Effector CD4-positive, alpha-beta T cell (primary cell): ENCODE results near the gene WBP4.

ENCODE experiments used
- DNase-seq: peaks from one replicate; pipeline ENCODE4 v3.0.0-alpha.2; 2020

The WBP4 gene

DNA sequence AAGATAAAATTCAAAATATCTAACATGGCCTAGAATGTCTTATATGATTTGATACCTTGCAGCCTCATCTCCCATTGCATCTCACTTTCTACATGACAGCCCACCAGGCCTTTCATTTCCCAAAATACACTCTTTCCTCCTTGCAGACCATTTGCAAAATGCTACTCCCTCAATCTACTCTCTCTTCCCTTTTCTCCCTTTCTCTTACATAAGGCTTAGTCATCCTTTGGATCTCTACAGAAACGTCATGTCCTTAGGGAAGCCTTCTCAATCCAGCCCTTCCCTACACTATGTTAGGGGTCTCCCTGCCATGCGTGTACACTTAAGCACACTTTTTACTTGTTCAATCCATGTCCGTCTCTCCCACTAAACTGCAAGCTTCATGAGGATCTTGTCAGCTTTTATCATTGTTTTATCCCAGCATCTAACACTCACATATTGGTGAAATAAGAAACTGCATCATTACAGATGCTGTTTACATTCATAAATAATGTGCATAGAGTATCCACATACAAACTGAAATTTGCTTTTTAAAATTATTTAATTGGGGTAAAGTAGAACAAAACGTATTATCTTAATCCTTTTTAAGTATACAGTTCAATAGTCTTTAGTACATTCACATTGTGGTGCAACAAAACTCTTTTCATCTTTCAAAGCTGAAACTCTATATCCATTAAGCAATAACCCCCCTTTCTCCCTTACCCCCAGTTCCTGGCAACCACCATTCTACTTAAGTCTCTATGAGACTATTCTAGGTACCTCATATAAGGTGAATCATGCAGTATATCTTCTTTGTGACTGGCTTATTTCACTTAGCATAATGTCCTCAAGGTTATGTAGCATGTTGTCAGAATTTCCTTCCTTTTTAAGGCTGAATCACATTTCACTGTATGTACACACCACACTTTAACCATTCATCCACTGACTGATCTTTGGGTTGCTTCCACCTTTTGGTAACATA lies 11.5 kb upstream of the WBP4 start:
- no peak for DNase-seq

DNA sequence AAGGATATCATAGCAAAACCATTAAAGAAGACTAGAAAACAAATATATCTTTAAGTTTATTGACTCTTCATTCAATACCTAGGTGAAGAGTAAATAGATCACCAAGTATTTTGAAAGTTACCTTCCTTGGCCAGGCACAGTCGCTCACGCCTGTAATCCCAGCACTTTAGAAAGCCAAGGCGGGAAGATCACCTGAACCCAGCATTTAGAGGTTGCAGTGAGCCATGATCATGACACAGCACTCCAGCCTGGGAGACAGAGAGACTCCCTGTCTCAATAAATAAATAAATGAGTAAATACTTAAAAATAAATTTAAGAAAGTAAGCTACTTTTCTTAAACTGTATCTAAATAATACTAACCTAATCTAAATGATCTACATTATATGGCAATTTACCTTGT lies 8.9 kb upstream of the WBP4 start:
- no peak for DNase-seq

DNA sequence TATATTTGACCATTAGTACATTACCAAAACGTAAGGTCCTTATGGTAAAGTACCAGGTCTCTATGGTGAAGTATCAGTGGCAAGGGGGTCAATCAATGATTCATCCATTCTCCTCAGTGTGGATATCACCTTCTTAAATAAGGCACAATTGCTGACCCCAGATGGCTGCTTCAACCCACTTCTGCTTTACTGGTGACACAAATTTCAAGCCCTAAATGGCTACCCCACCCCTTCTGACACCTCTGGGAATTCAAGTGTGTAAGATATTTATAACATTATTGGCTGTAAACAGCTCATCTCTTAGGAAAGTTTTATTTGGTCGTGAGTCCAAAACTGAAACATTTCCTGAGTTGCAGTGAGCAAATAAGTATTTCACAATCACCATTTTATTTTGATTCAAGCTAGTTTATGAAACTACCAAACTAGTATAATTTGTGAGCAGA lies 7.9 kb upstream of the WBP4 start:
- DNase-seq: no peak

DNA sequence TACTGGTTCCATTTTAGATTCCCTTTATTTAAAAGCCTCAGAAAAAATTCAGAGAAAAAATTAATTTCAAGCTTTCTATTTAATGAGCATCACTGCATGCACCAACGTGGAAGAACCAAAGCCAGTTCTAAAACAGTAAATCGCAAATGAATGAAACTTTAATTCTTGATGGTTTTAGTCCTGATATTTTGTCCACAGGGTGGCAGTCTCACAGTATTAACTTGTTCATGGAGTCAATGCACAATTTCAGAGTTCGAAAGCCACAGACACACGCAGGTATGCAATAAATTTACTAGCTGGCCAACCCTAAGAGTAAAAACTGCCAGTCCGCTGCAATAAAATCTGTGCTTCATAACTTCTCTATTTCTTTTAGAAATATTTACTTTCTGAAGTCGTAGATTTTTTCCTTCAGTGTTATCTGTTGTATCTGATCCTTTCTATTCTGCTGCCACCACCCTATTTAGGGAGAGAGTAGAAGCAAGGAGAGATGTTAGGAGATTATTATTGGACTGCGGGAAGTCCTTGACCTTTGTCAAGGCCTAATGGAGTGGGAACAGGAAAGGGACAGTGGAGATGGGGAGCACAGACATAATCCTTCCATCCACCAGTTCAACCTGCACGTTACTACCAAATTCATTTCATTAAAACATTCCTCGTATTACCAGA lies 7.0 kb upstream of the WBP4 start:
- DNase-seq: peak; percentile 42

DNA sequence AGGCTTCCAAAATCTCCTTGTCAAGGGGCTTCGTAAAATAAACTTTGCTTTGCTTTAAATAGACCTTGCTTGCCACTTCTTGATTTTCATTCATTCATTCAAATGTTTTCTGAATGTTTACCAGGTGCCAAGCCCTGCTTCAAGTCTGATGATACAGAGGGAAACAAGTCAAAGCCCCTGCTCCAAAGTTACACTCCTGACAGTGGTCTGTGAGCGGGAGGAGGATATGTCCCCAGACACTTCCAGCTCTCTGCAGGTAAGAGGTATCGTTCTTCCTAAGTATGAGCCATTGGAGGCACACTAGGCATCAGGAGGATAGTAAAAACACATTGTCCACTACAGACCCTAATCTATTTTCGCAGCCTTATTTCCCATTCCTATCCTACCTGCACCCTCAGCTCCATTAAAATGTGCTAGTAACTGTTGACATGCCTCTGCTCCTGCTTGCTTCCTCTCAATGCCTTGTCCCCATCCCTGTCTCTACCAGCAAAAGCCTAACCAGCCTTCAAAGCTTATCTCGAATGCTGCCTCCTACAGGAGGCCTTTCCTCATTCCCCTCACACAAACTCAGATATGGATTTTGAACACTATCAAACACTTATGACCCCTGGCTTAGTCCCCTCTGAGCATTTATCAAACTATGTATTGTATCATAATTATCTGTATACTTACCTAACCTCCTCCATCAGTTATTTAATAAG lies 6.2 kb upstream of the WBP4 start:
- DNase-seq: no peak

DNA sequence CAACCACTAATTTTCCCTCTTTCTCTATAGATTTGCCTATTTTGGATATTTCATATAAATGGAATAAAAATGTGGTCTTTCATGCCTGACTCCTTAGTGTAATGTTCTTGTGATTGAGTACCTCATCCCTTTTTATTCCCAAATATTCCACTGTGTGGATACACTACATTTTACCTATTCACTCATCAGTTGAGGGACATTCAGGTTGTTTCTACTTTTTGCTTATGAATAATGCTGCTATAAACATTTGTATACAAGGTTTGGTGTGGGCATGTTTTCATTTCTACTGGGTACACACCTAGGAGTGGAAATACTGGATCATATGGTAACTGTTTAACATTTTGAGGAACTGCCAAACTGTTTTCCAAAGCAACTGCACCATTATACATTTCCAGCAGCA lies 5.1 kb upstream of the WBP4 start:
- no peak for DNase-seq

DNA sequence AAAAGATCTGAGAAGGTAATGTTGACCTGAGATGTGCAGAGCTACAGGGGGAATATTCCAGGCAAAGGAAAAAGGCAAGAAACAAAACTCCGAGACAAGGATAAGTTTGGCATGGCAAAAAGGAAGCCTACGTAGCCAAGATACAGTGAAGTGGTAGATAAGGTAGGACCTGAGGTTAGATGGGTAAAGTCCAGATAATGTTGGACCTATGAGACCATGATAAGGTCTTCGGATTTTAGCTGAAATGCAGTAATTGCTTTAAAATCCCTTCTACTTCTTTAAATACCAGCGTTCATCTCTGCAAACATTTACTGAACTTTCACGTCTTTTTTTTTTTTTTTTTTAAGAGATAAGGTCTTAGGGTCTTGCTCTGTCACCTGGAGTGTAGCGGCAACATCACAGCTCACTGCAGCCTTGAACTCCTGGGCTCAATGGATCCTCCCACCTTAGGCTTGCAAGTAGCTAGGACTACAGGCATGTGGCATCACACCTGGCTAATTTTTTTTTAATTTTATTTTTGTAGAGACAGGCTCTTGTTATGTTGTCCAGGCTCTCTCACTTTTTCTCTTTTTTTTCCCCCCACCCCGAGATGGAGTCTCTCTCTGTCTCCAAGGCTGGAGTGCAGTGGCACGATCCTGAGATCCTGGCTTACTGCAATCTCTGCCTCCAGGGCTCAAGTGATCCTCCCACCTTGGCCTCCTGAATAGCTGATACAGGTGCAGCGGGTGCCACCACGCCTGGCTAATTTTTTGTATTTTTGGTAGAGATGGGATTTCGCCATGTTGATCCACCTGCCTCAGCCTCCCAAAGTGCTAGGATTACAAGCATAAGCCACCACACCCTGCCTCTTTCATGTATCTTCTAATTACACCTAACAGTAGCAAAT lies 4.2 kb upstream of the WBP4 start:
- no peak for DNase-seq

DNA sequence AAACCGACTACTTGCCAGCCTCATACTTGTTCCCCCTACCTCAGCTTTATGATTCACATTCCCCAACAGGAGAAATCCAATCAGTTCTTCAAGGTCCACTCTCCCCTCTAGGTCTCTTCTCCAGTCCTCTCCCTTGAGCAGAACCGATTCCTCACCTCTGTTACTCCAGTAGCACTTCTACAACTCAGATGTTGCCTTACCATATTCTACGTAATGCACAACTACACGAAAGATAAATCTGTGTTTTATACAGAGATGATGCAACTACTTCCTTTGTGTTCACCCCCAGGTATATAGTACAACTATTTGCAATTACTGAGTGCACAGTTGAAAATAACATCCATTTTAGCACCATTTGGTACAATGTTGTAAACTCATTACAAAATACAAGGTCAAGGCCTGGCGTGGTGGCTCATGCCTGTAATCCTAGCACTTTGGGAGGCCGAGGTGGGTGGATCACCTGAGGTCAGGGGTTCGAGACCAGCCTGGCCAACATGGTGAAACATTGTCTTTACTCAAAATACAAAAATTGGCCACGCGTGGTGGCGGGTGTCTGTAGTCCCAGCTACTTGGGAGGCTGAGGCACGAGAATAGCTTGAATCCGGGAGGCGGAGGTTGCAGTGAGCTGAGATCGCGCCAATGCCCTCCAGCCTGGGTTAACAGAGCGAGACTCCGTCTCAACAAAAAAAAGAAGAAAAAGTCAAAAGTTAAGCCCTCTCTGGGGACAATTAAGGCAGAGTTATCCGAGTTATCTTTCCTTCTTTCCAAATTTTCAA lies 2.8 kb upstream of the WBP4 start:
- DNase-seq: no peak

DNA sequence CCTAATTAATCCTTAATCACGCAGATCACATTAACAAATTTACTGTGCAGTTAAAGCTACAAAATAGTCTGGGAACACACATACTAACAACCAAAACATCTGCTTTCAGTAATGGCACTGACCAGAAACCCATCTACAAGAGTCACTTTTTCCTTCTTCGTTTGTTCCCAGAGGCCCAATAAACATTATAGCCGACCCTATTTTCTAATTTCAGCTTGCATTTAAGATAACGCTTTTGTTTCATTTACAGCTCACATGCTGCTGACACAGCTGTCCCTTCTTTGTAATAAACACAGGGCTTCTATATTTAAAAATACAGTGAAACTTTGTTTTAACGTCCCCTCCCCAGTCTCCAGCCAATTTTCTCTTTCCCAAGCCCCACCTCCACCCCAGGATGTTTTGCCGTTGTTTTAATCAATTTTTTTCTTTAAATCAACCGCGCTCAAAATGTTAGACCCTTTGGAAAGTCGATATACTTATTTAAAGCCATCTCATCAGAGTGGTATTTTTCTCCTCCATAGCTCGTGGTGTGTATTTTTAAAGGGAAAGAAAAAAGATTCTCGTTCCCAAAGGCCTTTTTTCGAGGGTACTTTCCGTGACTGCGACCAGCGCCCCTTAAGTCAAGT lies 1.7 kb upstream of the WBP4 start:
- no peak for DNase-seq

DNA sequence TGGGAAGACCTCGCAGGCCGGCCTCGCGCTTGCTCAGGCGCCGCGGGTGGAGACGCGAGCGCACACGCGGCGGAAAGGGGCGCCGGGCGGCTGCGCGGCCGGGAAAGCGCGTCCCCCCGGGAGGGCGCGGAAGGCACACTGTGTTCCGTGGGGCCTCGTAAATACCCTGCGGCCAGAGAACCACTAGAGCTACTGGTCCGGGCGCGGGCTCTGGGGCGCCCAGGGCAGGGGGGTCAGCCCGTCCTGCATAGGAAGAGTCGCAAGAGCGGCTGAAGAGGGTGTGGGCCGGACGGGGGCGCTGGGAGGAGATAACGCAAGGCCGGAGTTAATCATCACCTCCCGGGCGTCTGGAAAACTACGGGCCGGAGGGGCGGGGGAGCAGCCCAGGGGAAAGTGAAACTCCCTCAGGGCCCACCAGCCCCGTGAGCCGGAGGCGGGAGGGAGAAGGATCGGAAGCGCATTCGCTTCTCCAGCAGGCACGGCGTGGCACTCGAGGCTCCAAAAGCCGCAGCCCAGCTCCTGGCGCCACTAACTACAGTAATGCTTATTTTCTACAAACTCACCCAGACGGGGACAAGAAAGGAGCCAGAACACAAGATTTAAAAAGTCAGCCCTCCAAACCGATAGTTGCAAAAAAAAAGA lies 1.1 kb upstream of the WBP4 start:
- DNase-seq: peak; percentile 56

DNA sequence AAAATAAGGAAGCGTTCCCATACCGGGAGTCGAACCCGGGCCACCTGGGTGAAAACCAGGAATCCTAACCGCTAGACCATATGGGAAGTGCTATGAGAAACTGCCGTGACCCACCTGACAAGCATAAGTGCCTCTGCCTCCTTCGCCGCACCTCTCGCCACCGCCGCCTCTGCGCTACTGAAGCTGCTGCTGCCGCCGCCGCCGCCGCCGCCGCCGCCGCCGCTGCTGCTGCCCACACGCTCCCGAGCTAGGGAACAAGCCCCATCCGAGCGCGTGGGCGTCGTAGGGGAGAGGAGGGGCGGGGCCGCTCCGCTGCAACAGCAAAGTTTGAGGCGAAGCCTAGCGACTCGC lies 610 bp upstream of the WBP4 start:
- peak; percentile 81 for DNase-seq

DNA sequence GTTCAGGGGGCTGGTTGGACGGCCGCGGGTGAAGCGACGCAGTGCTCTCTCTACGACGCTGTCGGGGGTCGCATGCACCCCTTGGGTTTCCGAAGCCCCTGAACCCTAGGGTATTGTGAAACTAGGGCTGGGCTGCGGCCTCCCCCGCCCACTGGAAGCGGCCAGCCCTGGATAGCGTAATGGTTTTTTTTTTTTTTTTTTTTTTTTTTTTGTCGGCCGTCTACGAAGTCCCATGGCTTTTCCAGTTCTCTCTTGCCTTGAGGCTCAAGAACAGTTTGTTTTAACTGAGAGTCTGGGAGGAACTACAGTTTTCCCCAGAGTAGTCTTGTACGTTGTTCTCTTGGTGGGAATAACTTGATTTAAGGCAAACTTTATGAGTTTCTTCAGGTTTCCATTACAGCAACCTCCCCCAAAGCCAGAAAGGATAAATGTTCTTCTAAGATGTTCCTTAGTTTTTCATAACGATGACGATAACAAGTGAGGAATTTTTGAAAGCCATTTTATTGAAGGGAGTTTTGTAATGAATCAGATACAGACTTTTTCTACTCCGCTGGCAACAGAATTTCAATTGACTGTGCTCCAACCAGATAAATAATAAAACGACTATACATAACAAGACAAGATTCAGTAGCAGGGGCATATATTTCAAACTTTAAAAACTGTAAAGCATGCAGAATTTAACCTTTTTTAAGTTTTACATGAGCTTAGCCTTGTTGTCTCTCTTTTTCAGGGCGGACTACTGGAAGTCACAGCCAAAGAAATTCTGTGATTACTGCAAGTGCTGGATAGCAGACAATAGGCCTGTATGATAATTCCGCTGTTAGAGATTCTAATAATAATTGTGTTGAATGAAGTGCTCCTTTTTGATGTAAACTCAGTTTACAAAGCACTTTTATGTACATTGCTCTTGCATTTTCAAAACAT lies 867 bp downstream of the WBP4 start:
- DNase-seq: no peak

DNA sequence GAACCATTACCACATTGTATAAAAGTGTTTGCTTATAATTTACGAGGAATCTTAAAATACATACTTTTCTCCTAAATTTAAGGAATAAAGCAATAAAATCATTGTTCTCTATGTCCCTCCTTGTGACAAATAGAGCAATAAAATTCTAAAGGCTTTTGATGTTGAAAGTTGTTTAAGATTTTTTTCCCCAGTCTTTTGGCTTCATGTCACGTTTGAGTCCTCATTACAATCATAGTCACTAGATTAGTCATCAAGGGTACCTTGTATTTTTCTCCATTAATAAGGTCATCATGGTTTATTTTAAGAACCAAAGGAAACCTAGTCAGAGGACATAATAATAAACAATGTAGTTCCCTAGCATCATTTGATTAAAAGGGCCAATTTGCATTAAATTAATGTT lies 3.2 kb downstream of the WBP4 start:
- DNase-seq: no peak

DNA sequence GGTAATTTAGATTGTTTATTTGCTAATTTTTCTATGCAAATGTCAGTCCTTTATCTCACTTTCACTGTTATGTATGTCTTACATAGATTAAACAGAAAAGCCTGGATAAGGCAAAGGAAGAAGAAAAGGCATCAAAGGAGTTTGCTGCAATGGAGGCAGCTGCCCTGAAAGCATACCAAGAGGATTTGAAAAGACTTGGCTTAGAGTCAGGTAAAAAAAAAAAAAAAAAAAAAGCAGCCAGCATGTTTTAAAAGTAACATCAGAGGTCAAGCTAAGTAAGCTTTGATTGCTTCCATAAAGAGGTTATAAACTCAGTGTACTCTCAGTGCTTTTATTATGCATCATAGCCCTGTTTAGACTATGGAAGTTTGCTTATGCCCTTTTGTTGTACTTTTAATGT lies 3.8 kb downstream of the WBP4 start:
- no peak for DNase-seq

DNA sequence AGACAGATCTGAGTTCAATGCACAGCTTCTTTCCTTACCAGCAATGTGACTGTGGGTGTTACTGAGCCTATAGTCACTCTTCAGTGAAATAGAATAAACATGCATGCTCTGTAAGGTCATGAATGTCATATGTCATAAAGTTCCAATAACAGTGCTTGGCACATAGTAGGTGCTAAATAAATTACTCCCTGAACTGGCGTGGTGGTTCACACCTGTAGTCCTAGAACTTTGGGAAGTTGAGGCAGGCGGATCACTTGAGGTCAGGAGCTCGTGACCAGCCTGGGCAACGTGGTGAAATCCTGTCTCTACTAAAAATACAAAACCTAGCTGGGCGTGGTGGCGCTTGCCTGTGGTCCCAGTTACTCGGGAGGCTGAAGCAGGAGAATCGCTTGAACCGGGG lies 13.2 kb downstream of the WBP4 start:
- DNase-seq: no peak

DNA sequence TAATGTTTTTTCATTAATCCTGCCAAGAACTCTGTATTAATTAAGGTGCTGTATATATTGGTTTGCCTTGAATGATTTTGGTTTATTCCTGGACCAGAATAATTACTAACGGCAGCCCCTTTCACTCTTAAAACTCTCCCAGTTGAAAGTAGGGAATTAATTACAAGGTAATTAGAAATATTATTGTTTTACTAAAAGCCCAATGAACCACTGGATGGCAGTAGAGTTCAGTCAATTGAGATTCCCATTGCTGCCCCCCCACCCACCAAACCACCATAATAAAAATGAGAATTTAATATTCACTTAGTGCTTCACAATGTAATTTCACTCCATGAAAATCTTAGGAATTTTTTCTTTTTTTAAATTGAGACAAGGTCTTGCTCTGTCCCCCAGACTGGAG lies 13.7 kb downstream of the WBP4 start:
- peak; percentile 37 for DNase-seq

DNA sequence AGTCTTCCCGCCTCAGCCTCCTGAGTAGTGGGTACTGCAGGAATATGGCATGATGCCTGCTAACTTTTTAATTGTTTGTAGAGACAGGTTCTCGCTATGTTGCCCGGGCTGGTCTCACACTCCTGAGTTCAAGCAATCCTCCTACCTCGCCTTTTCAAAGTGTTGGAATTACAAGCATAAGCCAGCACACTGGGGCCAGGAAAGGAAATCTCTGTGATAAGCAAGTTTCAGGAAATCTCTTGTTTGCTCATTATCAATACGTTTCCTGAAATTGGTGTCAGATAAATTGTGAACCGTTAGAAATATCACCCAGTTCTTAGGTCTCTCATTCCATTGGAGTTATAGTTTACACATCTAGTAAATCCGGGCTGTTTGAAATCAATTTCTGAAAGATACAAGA lies 14.2 kb downstream of the WBP4 start:
- DNase-seq: no peak

DNA sequence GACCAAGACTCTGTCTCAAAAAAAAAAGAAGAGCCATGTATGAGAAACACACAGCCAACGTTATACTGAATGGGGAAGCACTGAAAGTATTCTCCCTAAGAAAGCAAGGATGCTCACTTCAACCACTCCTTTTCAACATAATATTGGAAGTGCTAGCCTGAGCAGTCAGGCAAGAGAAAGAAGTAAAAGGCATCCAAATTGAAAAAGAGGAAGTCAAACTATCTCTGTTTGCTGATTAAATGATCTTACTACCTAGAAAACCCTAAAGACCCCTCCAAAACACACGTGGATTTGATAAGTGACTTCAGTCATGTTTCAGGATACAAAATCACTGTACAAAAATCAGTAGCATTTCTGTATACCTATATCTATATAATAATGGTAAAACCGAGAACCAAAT lies 16.2 kb downstream of the WBP4 start:
- no peak for DNase-seq

DNA sequence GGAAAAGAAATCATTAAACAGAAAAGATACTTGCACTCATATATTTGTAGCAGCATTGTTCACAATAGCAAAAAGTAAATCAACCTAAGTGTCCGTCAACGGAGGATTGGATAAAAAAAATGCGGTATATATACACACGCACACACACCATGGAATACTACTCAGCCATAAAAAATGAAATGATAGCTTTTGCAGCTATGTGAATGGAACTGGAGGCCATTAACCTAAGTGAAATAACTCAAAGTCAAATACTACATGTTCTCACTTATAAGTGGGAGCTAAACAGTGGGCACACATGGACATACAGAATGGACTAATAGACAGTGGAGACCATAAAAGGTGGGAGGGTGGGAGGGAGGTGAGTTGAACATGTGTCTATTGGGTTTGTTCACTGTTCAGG lies 18.4 kb downstream of the WBP4 start:
- DNase-seq: no peak
